ENCODE measurements around the gene KLC4.

GRCh38 chr6:43055966-43056365 lies 3.5 kb upstream of the KLC4 start:
- TF ChIP-seq CTCF (IDR thresholded peaks at IDR 0.05) (no peak), POLR2A (IDR thresholded peaks at IDR 0.05) (no peak)

Data from right lobe of liver (tissue), 4 donors.